ENCODE data around the gene HAGHL.

The HAGHL gene

GRCh38 chr16:776824-777223 lies 49.9 kb downstream of the HAGHL start:
- no peak for DNase-seq

- DNase-seq, result no peak
These were observed 50.9 kb downstream of the HAGHL start for GRCh38 chr16:777826-778225.

DNA sequence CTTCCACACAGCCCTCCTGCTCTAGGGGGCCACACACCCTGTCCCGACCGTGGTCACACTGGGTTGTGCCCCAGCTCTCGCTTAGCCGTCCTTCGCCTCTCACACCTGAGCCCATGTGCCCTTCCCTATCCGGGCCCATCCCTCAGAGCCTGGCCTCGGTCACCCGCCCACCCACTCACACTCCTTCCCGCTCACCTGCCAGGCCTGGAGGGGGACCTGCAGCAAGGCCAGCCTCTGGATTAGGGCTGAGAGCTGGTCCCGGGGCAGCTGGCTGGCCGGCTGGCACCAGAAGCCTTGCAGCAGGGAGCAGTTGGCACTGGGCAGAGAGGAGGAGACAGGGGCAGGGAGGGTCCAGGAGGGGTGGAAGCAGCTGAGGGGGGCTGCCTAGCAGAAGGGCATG lies 51.5 kb downstream of the HAGHL start:
- DNase-seq, result no peak

DNA sequence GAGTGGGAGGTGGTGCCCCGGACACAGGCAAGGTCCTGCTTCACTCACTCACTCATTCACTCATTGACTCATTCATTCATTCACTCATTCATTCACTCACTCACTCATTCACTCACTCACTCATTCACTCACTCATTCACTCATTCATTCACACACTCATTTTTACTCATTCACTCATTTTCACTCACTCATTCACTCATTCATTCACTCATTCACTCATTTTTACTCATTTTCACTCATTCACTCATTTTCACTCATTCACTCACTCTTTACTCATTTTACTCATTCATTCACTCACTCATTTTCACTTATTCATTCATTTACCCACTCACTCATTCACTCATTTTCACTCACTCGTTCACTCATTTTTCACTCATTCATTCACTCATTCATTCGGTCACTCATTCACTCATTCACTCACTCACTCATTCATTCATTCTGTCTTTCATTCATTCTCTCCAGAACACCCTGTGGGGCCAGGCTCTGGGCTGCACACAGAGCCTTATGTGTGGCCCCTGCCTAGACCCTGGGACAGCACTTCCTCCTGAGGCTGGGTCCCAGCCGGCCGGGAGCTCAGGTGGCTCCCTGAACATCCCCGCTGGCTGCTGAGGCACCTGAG lies 52.1 kb downstream of the HAGHL start:
- DNase-seq, result no peak
